Spleen (tissue), 11 donors: ENCODE measurements around the gene ALK. TPM values are rescaled to one million over a fixed set of nuclear protein-coding genes. Genes with fewer than 3 reads are reported as not detected.

ENCODE experiments used
- DNase-seq: peaks from one replicate; pipeline ENCODE4 v3.0.0-alpha.2; 2020
- H3K27ac ChIP-seq, 8 donors: fragments of 200-600 bp; sonication (generic) in 7 of 8; 1 replicate in 4 of 8; 2 replicates in 4 of 8; pipeline versions ENCODE4 v1.5.0 to v1.8.0; 2016 to 2021; ENCODE audit warnings: inconsistent platforms in 4 of 8, mild to moderate bottlenecking in 4 of 8, moderate library complexity in 1 of 8
- H3K27me3 ChIP-seq, 7 donors: fragments of 200-600 bp; sonication (generic) in 6 of 7; replicated peaks in 1 of 7; 1 replicate in 4 of 7; 2 replicates in 3 of 7; pipeline versions ENCODE4 v1.5.0 to v1.8.0; 2016 to 2021; ENCODE audit warnings: inconsistent platforms in 3 of 7, mild to moderate bottlenecking in 1 of 7
- H3K36me3 ChIP-seq, 6 donors: fragments of 200-600 bp; sonication (generic) in 5 of 6; 1 replicate in 4 of 6; 2 replicates in 2 of 6; pipeline versions ENCODE4 v1.5.0 to v1.8.0; 2016 to 2021; ENCODE audit warnings: inconsistent platforms in 2 of 6
- H3K4me1 ChIP-seq, 6 donors: fragments of 200-600 bp; sonication (generic) in 5 of 6; 1 replicate in 3 of 6; 2 replicates in 3 of 6; pipeline versions ENCODE4 v1.5.0 to v1.8.0; 2016 to 2021; ENCODE audit warnings: inconsistent platforms in 3 of 6
- H3K4me3 ChIP-seq, 8 donors: fragments of 200-600 bp; sonication (generic) in 7 of 8; 1 replicate in 4 of 8; 2 replicates in 4 of 8; pipeline versions ENCODE4 v1.5.0 to v1.8.0; 2016 to 2021; ENCODE audit warnings: inconsistent platforms in 4 of 8, mild to moderate bottlenecking in 4 of 8, moderate library complexity in 2 of 8
- H3K9me3 ChIP-seq, 8 donors: fragments of 200-600 bp; sonication (generic) in 7 of 8; 1 replicate in 4 of 8; 2 replicates in 4 of 8; pipeline versions ENCODE4 v1.5.0 to v1.8.0; 2016 to 2021; ENCODE audit warnings: inconsistent platforms in 4 of 8
- POLR2A ChIP-seq, 3 donors: fragments of 450-650 bp; IDR thresholded peaks; one replicate each; pipeline ENCODE4 v1.5.1; 2017; ENCODE audit warnings: antibody characterized with exemption in 3 of 3, mild to moderate bottlenecking in 1 of 3
- POLR2AphosphoS5 ChIP-seq, 3 donors: sonication (generic); formaldehyde crosslinking; IDR thresholded peaks; one replicate each; pipeline ENCODE4 v1.5.1; 2017; ENCODE audit warnings: antibody characterized with exemption in 3 of 3
- WGBS, 5 donors: extraction: QIAGEN DNeasy Blood & Tissue Kit in 3 of 5; methylation state at CpG; one replicate each; pipeline versions ENCODE4 v1.1.5 to v1.1.7; 2013 to 2018; 5-methylcytosine and 5-hydroxymethylcytosine counted together
- intact Hi-C: fragments of 100-400 bp; cut with DNase I; formaldehyde crosslinking; loops from one replicate; pipeline ENCODE4 v1.15.0; 2023; ENCODE audit warnings: low total_unique reads
- polyA plus RNA-seq, 3 donors: library from polyadenylated mRNA; stranded (reverse); fragments of 200-250 nt; gene quantifications; one replicate each; pipeline ENCODE4 v1.2.1, GENCODE V29; 2013
- total RNA-seq, 7 donors: library from RNA; depleted of rRNA in 3 of 7; stranded (reverse); fragments of >200 nt in 3 of 7; fragmentation: NEBNext Ultra II Directional in 4 of 7; extraction: Animal tissue kit (Norgen Biotek cat#: 25700) in 4 of 7; gene quantifications; one replicate each; pipeline versions ENCODE4 v1.1.0 to v1.2.1, GENCODE V29; 2016 to 2021
- TF ChIP-seq, protein P1 (sequence below), 11 experiments: fragments of 200-600 bp in 7 of 11; fragments of 450-650 bp in 4 of 11; sonication (generic) in 4 of 11; IDR thresholded peaks in 8 of 11; conservative IDR thresholded peaks in 3 of 11; 1 replicate in 7 of 11; 2 replicates in 4 of 11; pipeline versions ENCODE4 v1.4.0 to v1.8.0; 2016 to 2021; ENCODE audit warnings: antibody characterized with exemption in 11 of 11, inconsistent platforms in 4 of 11, mild to moderate bottlenecking in 1 of 11
- donor health status: healthy with polysubstance abuse.
- donor health status: DM: no; HTN: no; CAD: no; lungs with moderate emphysema.
- donor health status: DM: no; HTN: no; CAD: no.
- donor health status: Bipolar disorder and iron deficiency.
- donor health status: healthy.
- donor health status: DM: no; HTN: no; CAD: no.
- donor health status: DM: yes; HTN: yes; CAD: no.

ALK gene
- total and polyA plus RNA-seq, 10 donors: 0.03 to 0.28 (median 0.06) TPM; not detected in 7

DNA sequence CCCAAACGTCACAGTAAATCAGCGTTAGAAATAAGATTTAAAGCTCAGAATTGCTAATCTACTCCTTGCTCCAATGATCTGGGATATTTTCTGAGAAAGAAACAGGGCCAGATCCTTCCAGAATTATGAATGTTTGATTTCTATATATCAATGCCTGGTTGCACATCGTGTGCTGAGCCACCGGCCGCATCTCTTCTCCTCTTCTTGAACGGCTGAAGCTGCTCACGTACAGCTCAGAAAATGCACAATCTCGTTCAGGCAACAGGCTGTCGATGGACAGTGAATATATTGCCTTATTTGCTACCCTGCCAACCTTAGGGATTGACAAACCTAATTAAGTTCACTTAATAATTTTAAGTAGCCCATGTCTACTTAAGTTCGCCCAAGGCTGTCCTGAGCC, 636.7 kb downstream of the ALK start:
- intact Hi-C loops: no loop called here
- no peak for TF ChIP-seq POLR2A (IDR thresholded peaks at IDR 0.05)
- TF ChIP-seq, protein P1, sequence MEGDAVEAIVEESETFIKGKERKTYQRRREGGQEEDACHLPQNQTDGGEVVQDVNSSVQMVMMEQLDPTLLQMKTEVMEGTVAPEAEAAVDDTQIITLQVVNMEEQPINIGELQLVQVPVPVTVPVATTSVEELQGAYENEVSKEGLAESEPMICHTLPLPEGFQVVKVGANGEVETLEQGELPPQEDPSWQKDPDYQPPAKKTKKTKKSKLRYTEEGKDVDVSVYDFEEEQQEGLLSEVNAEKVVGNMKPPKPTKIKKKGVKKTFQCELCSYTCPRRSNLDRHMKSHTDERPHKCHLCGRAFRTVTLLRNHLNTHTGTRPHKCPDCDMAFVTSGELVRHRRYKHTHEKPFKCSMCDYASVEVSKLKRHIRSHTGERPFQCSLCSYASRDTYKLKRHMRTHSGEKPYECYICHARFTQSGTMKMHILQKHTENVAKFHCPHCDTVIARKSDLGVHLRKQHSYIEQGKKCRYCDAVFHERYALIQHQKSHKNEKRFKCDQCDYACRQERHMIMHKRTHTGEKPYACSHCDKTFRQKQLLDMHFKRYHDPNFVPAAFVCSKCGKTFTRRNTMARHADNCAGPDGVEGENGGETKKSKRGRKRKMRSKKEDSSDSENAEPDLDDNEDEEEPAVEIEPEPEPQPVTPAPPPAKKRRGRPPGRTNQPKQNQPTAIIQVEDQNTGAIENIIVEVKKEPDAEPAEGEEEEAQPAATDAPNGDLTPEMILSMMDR (IDR thresholded peaks at IDR 0.05 in 8 of 11, conservative IDR thresholded peaks at IDR 0.05 in 3 of 11): no peak
- no peak for TF ChIP-seq POLR2AphosphoS5 (IDR thresholded peaks at IDR 0.05)
- H3K36me3 ChIP-seq: no peaks in the 10 kb centered on the region
- H3K4me3 ChIP-seq: no peak overlapping the region
- no peak overlapping the region for H3K27ac ChIP-seq
- WGBS, 5 donors: 88 to 95% (median 93%) methylated on average over 10 of the region's 10 CpGs
- peaks cover 0 to 3% (median 0%) of the 10 kb centered on the region in 8 donors for H3K9me3 ChIP-seq
- H3K27me3 ChIP-seq: peaks cover 0 to 23% (median 0%) of the 10 kb centered on the region in 7 donors
- H3K4me1 ChIP-seq: no peaks in the 10 kb centered on the region
- no peak for DNase-seq

DNA sequence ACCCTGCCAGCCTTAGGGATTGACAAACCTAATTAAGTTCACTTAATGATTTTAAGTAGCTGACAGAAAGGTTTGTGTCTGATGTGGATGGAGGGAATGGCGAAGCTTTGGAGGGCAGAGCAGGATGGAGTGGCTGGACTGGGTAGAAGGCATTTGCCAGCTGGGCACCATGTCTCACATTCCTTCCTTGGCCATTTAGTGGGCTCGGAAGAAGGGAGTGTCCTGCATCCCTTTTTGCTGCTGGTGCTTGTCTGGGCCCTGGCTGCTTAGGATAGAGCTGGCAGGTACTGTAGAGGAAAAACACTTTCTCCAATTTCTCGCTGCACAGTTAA, 639.5 kb downstream of the ALK start:
- peaks cover 0 to 32% (median 0%) of the 10 kb centered on the region in 7 donors for H3K27me3 ChIP-seq
- H3K27ac ChIP-seq: no peak overlapping the region
- 74 to 96% (median 88%) methylated on average over 3 of the region's 3 CpGs for WGBS, 5 donors
- DNase-seq: no peak
- H3K36me3 ChIP-seq: no peaks in the 10 kb centered on the region
- intact Hi-C loops: no loop called here
- no peaks in the 10 kb centered on the region for H3K4me1 ChIP-seq
- TF ChIP-seq, protein P1 (IDR thresholded peaks at IDR 0.05 in 8 of 11, conservative IDR thresholded peaks at IDR 0.05 in 3 of 11): no peak
- TF ChIP-seq POLR2A (IDR thresholded peaks at IDR 0.05): no peak
- no peak for TF ChIP-seq POLR2AphosphoS5 (IDR thresholded peaks at IDR 0.05)
- no peak overlapping the region for H3K4me3 ChIP-seq
- no peaks in the 10 kb centered on the region for H3K9me3 ChIP-seq

DNA sequence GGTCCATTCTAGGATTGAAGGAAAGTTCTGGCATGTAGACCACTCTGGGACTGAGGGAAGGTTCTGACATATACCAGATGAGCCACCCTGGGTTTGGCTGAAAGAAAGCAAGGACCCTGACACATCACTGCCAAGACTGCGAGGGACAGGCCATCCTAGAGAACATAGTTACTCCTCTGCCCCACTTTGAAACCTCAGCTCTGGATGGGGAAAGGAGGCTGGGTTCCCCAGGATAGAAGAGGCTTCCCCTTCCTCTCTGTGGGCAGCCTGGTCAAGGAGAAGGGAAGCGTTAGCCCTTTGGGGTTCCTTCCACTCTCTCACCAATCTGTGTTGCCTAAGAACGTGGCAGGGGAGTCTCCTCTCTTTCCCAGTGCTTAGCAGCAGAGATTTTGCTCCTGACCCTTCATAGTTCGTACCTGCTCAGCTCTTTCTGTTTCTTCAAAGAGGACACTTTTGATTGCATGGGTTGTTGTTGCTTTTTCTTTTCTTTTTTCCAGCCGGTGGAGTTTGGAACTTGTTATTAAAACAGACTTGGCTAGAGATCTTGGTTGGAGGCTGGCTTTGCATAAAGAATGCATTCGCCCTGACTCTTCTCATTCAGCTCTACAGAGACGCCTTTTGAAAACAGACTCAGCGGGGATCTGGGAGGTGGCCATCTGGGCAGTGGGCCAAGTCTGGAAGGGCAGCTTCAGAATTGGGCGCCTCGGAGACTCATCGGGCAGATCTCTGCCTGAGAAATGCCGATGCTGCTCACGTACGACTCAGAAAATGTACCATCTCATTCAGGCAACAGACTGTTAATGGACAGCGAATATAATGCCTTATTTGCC, 640.1 kb downstream of the ALK start:
- no peaks in the 10 kb centered on the region for H3K36me3 ChIP-seq
- peaks cover 0 to 32% (median 0%) of the 10 kb centered on the region in 7 donors for H3K27me3 ChIP-seq
- intact Hi-C loops: no loop called here
- no peak overlapping the region for H3K4me3 ChIP-seq
- no peaks in the 10 kb centered on the region for H3K9me3 ChIP-seq
- H3K4me1 ChIP-seq: no peaks in the 10 kb centered on the region
- TF ChIP-seq POLR2A (IDR thresholded peaks at IDR 0.05): no peak
- no peak for TF ChIP-seq POLR2AphosphoS5 (IDR thresholded peaks at IDR 0.05)
- TF ChIP-seq, protein P1 (IDR thresholded peaks at IDR 0.05 in 8 of 11, conservative IDR thresholded peaks at IDR 0.05 in 3 of 11): no peak
- no peak overlapping the region for H3K27ac ChIP-seq
- 52 to 75% (median 64%) methylated on average over 15 of the region's 15 CpGs for WGBS, 5 donors
- no peak for DNase-seq

DNA sequence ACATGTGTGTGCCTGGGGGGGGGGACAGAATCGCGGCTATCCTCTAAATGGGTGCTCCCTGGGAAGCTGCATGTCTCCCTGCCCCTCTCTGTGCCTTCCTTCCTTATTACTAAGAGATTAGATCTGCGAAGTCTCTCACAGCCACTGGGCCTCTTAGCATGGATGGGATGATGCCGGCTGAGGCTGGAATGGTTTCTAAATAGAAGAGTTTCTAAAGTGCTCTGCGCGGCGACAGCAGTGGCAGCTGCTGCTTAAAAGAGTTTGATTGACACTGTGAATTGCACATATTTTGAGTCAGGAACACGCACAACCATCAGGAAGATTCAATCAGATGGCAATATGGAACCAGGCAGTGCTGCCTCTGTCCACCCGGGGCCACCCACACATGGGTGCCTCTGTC, 642.4 kb downstream of the ALK start:
- WGBS, 5 donors: 82 to 89% (median 87%) methylated on average over 9 of the region's 9 CpGs

More for the DNA sequence above, 642.4 kb downstream of the ALK start:
- DNase-seq: no peak
- no peaks in the 10 kb centered on the region for H3K36me3 ChIP-seq
- no peaks in the 10 kb centered on the region for H3K9me3 ChIP-seq
- TF ChIP-seq POLR2A (IDR thresholded peaks at IDR 0.05) (no peak), POLR2AphosphoS5 (IDR thresholded peaks at IDR 0.05) (no peak)
- TF ChIP-seq, protein P1 (IDR thresholded peaks at IDR 0.05 in 8 of 11, conservative IDR thresholded peaks at IDR 0.05 in 3 of 11): no peak
- no peaks in the 10 kb centered on the region for H3K4me1 ChIP-seq
- intact Hi-C loops: no loop called here
- no peak overlapping the region for H3K4me3 ChIP-seq
- H3K27me3 ChIP-seq: peaks cover 0 to 32% (median 0%) of the 10 kb centered on the region in 7 donors
- no peak overlapping the region for H3K27ac ChIP-seq
